ENCODE data around the gene KIF3B. TPM values are rescaled to one million over a fixed set of nuclear protein-coding genes. Genes with fewer than 3 reads are reported as not detected.
A peak's percentile ranks its signal among the peaks of the same experiment; 100 is the strongest.
"Not testable (repeated sequence)": the region's sequence is repeated elsewhere in the genome, so short reads cannot be mapped to it uniquely, and the experiment has no call there.

The KIF3B gene
- polyA plus RNA-seq, 1 donor = 47.9 TPM

DNA sequence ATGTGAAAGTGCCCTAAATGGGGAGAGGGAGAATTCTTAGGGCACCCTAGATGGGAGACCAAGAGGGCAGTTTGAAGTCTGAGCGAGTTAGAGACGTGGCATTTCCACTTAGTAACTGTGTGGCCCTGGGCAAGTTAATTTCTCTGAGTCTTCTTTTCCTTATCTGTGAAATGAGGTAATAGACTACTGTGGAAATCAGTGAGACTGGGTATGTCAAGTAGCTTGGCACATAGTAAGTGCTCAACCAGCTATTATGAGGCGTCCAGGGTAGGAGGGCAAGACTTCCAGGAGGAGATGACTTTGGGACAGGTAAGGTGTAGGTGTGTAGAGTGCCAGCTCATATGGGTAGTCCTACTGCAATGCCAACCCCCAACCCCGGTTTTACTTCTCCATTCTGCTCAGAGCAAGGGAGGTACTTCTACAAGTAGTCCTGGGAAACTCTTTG lies 770 bp downstream of the KIF3B start:
- DNase-seq = peak in 1 of 2 donors; percentile 56
- no peaks in the 10 kb centered on the region for H3K9me3 ChIP-seq (ENCODE audit: control insufficient read depth, low read depth, low read length)
- H3K27ac ChIP-seq (ENCODE audit: low read length) = peak overlapping the region; percentile 88
- no peaks in the 10 kb centered on the region for H3K27me3 ChIP-seq (ENCODE audit: control insufficient read depth, insufficient read depth, low read length)
- H3K36me3 ChIP-seq (ENCODE audit: control insufficient read depth, insufficient read depth, low read length) = peaks cover 16% of the 10 kb centered on the region
- peak overlapping the region; percentile 99 for H3K4me3 ChIP-seq (ENCODE audit: low read length)
- no CpG with 5 or more reads among the region's 4 CpGs for WGBS (ENCODE audit: insufficient coverage, low lambda C conversion rate)
- H3K4me1 ChIP-seq (ENCODE audit: control insufficient read depth, insufficient read depth, low read length) = peaks cover 13% of the 10 kb centered on the region

DNA sequence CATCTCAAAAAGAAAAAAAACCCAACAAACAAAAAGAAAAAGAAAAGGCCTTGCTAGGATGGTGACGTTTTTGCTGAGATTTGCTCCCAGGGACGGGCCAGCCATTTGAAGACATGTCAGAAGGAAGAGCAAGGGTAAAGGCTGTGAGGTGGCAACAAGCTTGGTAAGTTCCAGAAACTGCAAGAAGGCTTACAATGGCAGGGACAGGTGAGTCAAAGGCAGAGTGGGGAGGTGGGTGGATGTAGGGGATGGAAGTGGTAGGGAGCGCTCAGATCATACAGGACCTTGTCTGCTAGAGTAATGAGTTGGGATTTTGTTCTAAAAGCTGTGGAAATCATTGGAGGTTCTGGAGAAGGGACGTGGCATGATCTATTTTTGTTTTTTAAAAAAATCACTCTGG lies 4.3 kb downstream of the KIF3B start:
- WGBS (ENCODE audit: insufficient coverage, low lambda C conversion rate) = no CpG with 5 or more reads among the region's 4 CpGs
- peaks cover 33% of the 10 kb centered on the region for H3K4me1 ChIP-seq (ENCODE audit: control insufficient read depth, insufficient read depth, low read length)

DNA sequence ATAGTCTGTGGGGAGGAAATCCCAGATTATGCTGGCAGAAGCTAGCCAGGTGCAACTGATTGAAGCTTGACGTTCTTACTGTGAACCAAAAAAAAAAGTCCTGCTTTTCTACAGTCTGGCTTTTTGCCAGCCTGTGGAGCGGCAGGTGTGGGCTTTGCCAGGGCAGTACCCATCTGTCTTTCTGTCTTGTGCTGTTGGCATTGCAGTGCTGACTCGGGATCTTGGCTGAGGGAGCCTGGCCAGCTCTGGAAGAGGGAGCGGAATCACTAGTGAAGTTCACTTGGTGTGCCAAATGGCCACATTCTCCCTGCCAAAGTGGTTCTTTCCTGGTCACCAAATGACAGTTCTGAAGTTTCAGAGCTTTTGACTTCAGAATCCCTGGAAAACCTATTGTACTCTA lies 5.0 kb downstream of the KIF3B start:
- Histone ChIP-seq H3K4me3 (ENCODE audit: low read length) (no peak overlapping the region), H3K4me1 (ENCODE audit: control insufficient read depth, insufficient read depth, low read length) (peaks cover 37% of the 10 kb centered on the region), H3K27ac (ENCODE audit: low read length) (peak overlapping the region; percentile 24), H3K27me3 (ENCODE audit: control insufficient read depth, insufficient read depth, low read length) (no peaks in the 10 kb centered on the region), H3K9me3 (ENCODE audit: control insufficient read depth, low read depth, low read length) (no peaks in the 10 kb centered on the region), H3K36me3 (ENCODE audit: control insufficient read depth, insufficient read depth, low read length) (peaks cover 16% of the 10 kb centered on the region)
- WGBS (ENCODE audit: insufficient coverage, low lambda C conversion rate) = 60% methylated on average over 1 of the region's 4 CpGs
- no peak for DNase-seq

More for the DNA sequence above, 4.3 kb downstream of the KIF3B start:
- DNase-seq = no peak
- H3K9me3 ChIP-seq (ENCODE audit: control insufficient read depth, low read depth, low read length) = no peaks in the 10 kb centered on the region
- no peaks in the 10 kb centered on the region for H3K27me3 ChIP-seq (ENCODE audit: control insufficient read depth, insufficient read depth, low read length)
- H3K4me3 ChIP-seq (ENCODE audit: low read length) = no peak overlapping the region
- H3K36me3 ChIP-seq (ENCODE audit: control insufficient read depth, insufficient read depth, low read length) = peaks cover 16% of the 10 kb centered on the region
- H3K27ac ChIP-seq (ENCODE audit: low read length) = no peak overlapping the region

DNA sequence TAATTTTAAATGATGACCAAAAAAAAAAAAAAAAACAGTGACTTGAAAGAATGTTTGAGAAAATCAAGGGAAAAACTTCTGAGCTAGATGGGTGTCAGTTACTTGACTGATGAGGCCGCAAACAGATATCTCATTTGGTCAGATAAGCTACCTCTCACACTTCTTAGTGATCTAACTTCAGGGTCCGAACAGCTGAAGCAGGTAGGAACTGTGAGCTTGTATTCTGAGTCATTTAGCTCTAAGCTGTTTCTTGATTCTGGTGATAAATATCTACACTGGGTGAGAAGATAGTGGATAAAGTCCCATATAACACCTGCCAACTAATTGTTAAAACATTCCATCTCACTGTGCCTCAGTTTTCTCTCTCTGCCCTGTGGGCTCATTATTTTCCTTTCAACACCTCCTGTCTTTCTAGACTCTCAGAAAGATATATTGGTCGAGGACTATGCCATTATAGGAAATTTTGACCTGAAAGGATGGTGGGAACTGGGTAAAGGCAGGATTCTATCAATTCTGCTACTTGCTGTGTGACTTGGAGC lies 7.7 kb downstream of the KIF3B start:
- no peak overlapping the region for H3K4me3 ChIP-seq (ENCODE audit: low read length)
- no peaks in the 10 kb centered on the region for H3K27me3 ChIP-seq (ENCODE audit: control insufficient read depth, insufficient read depth, low read length)
- H3K36me3 ChIP-seq (ENCODE audit: control insufficient read depth, insufficient read depth, low read length) = peaks cover 20% of the 10 kb centered on the region
- peak overlapping the region; percentile 92 for H3K27ac ChIP-seq (ENCODE audit: low read length)
- peaks cover 43% of the 10 kb centered on the region for H3K4me1 ChIP-seq (ENCODE audit: control insufficient read depth, insufficient read depth, low read length)
- no CpG with 5 or more reads among the region's 3 CpGs for WGBS (ENCODE audit: insufficient coverage, low lambda C conversion rate)
- DNase-seq = no peak
- no peaks in the 10 kb centered on the region for H3K9me3 ChIP-seq (ENCODE audit: control insufficient read depth, low read depth, low read length)

DNA sequence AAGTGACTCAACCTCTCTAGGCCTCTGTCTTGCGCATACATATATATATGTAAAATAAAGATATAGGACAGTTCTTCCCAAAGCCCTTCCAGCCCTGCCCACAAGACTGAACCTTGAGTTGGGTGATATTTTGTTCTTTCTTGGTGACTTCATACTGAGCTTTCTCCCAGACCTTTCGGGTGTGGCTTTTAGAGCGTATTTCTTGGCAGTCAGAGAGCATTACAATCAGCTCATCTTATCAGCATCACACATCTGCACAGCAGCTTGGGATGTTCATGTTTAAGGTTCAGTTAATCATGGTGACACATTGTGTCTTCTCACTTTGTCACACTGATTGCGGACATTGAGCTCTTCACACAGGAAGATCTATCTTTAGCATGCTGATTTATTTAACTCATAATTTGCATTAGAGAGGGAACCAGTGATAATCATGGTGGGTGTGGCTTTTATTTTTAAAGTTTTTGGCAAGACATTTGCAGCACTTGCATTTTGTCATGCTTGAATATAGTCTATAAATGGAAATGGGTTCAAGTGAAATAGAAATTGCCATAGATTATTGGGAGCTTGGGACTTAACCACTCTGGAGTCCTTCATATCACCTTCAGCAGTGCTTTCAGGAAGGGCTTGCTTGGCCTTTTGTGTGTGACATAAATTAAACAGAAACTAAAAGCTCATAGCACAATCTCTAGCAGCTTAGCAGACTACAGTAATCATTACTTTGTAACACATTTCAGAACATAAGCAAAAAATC lies 8.3 kb downstream of the KIF3B start:
- Histone ChIP-seq H3K9me3 (ENCODE audit: control insufficient read depth, low read depth, low read length) (no peaks in the 10 kb centered on the region), H3K27ac (ENCODE audit: low read length) (peak overlapping the region; percentile 92), H3K27me3 (ENCODE audit: control insufficient read depth, insufficient read depth, low read length) (no peaks in the 10 kb centered on the region), H3K4me1 (ENCODE audit: control insufficient read depth, insufficient read depth, low read length) (peaks cover 48% of the 10 kb centered on the region), H3K36me3 (ENCODE audit: control insufficient read depth, insufficient read depth, low read length) (peaks cover 19% of the 10 kb centered on the region), H3K4me3 (ENCODE audit: low read length) (no peak overlapping the region)
- WGBS (ENCODE audit: insufficient coverage, low lambda C conversion rate) = 60% methylated on average over 1 of the region's 4 CpGs
- DNase-seq = peak; percentile 54 to 77

DNA sequence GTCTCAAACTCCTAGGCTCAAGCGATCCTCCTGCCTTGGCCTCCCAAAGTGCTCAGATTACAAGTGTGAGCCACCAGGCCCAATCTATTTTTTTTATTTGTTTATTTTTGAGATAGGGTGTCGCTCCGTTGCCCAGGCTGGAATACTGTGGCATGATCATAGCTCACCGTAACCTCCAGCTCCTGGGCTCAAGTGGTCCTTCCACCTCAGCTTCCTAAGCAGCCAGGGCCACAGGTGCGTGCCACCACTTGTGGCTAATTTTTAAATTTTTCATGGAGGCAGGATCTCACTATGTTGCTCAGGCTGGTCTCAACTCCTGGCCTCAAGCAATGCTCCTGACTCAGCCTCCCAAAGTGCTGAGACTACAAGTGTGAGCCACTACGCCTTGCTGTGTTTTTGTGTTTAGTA lies 9.8 kb downstream of the KIF3B start:
- Histone ChIP-seq H3K27ac (ENCODE audit: low read length) (peak overlapping the region; percentile 92), H3K4me1 (ENCODE audit: control insufficient read depth, insufficient read depth, low read length) (peaks cover 48% of the 10 kb centered on the region)
- no CpG with 5 or more reads among the region's 6 CpGs for WGBS (ENCODE audit: insufficient coverage, low lambda C conversion rate)

DNA sequence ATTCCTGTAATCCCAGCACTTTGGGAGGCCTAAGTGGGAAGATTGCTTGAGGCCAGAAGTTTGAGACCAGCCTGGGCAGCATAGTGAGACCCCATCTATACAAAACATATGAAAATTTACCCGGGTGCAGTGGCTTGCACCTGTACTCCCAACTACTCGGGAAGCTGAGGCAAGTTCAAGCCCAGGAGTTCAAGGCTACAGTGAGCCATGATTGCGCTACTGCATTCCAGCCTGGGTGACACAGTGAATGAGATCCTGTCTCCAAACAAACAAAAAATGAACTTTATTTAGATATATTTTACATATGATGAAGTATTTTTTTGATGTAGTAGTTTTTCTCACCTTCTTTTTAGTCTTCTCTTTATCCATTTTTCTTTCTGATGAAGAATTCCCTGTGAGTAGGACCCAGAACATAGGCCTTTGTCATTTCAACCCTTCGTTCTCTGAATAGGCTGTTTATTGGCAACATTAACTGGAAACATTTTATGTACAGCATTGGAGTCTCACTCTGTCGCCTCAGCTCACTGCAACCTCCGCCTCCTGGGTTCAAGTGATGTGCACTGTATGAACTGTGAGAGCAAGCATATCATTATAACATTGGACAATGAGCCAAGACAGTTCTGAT lies 10.9 kb downstream of the KIF3B start:
- H3K27ac ChIP-seq (ENCODE audit: low read length) = peak overlapping the region; percentile 86
- peaks cover 7% of the 10 kb centered on the region for H3K36me3 ChIP-seq (ENCODE audit: control insufficient read depth, insufficient read depth, low read length)

More for the DNA sequence above, 9.8 kb downstream of the KIF3B start:
- Histone ChIP-seq H3K4me3 (ENCODE audit: low read length) (no peak overlapping the region), H3K27me3 (ENCODE audit: control insufficient read depth, insufficient read depth, low read length) (no peaks in the 10 kb centered on the region), H3K9me3 (ENCODE audit: control insufficient read depth, low read depth, low read length) (no peaks in the 10 kb centered on the region), H3K36me3 (ENCODE audit: control insufficient read depth, insufficient read depth, low read length) (peaks cover 12% of the 10 kb centered on the region)
- no peak for DNase-seq

DNA sequence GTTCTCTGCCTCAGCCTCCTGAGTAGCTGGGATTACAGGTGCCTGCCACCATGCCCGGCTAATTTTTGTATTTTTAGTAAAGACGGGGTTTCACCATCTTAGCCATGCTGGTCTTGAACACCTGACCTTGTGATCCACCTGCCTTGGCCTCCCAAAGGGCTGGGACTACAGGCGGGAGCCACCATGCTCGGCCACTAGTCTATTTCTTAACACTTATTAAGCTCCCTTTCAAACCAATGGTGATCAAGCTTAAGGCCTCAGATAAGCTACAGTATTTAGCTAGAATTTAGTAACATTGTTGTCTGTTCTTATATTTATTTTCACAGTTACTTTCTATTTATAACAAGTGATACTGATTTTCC lies 11.8 kb downstream of the KIF3B start:
- Histone ChIP-seq H3K4me1 (ENCODE audit: control insufficient read depth, insufficient read depth, low read length) (peaks cover 47% of the 10 kb centered on the region), H3K27ac (ENCODE audit: low read length) (peak overlapping the region; percentile 86)
- H3K36me3 ChIP-seq (ENCODE audit: control insufficient read depth, insufficient read depth, low read length); H3K4me3 ChIP-seq (ENCODE audit: low read length); H3K27me3 ChIP-seq (ENCODE audit: control insufficient read depth, insufficient read depth, low read length); H3K9me3 ChIP-seq (ENCODE audit: control insufficient read depth, low read depth, low read length); DNase-seq: not testable (repeated sequence)
- no CpG with 5 or more reads among the region's 4 CpGs for WGBS (ENCODE audit: insufficient coverage, low lambda C conversion rate)

More for the DNA sequence above, 10.9 kb downstream of the KIF3B start:
- H3K9me3 ChIP-seq (ENCODE audit: control insufficient read depth, low read depth, low read length) = no peaks in the 10 kb centered on the region
- WGBS (ENCODE audit: insufficient coverage, low lambda C conversion rate) = 93% methylated on average over 3 of the region's 6 CpGs
- no peak for DNase-seq
- H3K27me3 ChIP-seq (ENCODE audit: control insufficient read depth, insufficient read depth, low read length) = no peaks in the 10 kb centered on the region
- H3K4me3 ChIP-seq (ENCODE audit: low read length) = no peak overlapping the region
- H3K4me1 ChIP-seq (ENCODE audit: control insufficient read depth, insufficient read depth, low read length) = peaks cover 48% of the 10 kb centered on the region

DNA sequence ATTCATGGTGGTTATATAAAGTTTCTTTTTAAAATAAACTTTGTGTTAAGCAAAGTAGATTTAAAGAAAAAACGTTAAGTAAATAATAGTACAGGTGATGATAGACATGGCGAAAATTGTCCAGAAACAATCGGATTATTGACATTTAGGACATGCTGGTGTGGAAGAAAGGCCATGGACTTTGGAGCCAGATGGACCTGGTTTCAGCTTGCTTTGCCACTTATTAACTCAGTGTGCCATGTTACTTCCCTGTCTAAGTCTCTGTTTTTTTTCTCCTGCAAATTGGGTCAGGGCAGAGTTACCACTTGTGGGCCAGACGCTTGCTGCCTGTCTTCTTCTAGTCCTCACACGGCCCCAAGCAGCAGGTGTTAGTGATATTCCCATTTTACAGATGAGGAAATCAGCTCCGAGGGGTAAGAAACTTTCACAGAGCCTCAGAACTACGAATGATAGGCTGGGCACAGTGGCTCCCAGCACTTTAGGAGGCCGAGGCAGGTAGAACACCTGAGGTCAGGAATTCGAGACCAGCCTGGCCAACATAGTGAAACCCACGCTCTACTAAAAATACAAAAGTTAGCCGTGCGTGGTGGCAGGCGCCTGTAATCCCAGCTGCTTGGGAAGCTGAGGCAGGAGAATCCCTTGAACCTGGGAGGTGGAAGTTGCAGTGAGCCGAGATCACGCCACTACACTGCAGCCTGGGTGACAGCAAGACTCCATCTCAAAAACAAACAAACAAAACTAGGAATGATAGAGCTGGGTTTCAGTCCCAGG lies 12.4 kb downstream of the KIF3B start:
- H3K27ac ChIP-seq (ENCODE audit: low read length) = peak overlapping the region; percentile 86
- 20% methylated on average over 1 of the region's 15 CpGs for WGBS (ENCODE audit: insufficient coverage, low lambda C conversion rate)
- no peaks in the 10 kb centered on the region for H3K27me3 ChIP-seq (ENCODE audit: control insufficient read depth, insufficient read depth, low read length)
- H3K9me3 ChIP-seq (ENCODE audit: control insufficient read depth, low read depth, low read length) = no peaks in the 10 kb centered on the region
- peaks cover 7% of the 10 kb centered on the region for H3K36me3 ChIP-seq (ENCODE audit: control insufficient read depth, insufficient read depth, low read length)
- H3K4me1 ChIP-seq (ENCODE audit: control insufficient read depth, insufficient read depth, low read length) = peaks cover 41% of the 10 kb centered on the region
- H3K4me3 ChIP-seq (ENCODE audit: low read length) = no peak overlapping the region
- peak; percentile 89 to 95 for DNase-seq

DNA sequence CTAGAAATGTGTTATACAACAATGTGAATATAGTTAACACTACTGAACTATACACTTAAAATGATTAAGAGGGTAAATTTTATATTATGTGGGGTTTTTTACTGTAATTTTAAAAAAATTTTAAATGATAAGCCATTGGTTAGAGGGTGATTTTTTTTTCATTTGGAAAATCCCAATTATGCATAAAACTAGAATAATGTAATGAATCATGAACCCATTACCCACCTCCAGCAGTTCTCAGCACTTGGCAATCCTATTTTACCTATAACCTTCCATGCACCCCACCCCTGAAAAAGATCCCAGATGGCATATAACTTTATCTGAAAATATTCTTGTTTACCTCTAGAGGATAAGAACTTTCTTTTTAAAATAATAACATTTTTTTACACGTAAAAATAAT lies 13.7 kb downstream of the KIF3B start:
- 100% methylated on average over 1 of the region's 1 CpG for WGBS (ENCODE audit: insufficient coverage, low lambda C conversion rate)

More for the DNA sequence above, 13.7 kb downstream of the KIF3B start:
- DNase-seq = no peak
- Histone ChIP-seq H3K4me3 (ENCODE audit: low read length) (no peak overlapping the region), H3K36me3 (ENCODE audit: control insufficient read depth, insufficient read depth, low read length) (peaks cover 7% of the 10 kb centered on the region), H3K9me3 (ENCODE audit: control insufficient read depth, low read depth, low read length) (no peaks in the 10 kb centered on the region), H3K27ac (ENCODE audit: low read length) (peak overlapping the region; percentile 86), H3K27me3 (ENCODE audit: control insufficient read depth, insufficient read depth, low read length) (no peaks in the 10 kb centered on the region), H3K4me1 (ENCODE audit: control insufficient read depth, insufficient read depth, low read length) (peaks cover 30% of the 10 kb centered on the region)
